ENCODE measurements around the gene NRXN3.

The NRXN3 gene

GRCh38 chr14:79587875-79588274 lies 1417.7 kb downstream of the NRXN3 start:
- Mint-ChIP-seq H3K36me3 (ENCODE audit: insufficient read depth) (no peaks in the 10 kb centered on the region), H3K9me3 (peaks cover 0 to 2% of the 10 kb centered on the region in 2 donors), H3K4me3 (no peak overlapping the region), H3K4me1 (ENCODE audit: low read depth in 2 of 2) (no peaks in the 10 kb centered on the region), H3K27ac (no peak overlapping the region), H3K27me3 (no peaks in the 10 kb centered on the region)
- DNase-seq (no peak), ATAC-seq (replicated peaks) (no peak)

DNA sequence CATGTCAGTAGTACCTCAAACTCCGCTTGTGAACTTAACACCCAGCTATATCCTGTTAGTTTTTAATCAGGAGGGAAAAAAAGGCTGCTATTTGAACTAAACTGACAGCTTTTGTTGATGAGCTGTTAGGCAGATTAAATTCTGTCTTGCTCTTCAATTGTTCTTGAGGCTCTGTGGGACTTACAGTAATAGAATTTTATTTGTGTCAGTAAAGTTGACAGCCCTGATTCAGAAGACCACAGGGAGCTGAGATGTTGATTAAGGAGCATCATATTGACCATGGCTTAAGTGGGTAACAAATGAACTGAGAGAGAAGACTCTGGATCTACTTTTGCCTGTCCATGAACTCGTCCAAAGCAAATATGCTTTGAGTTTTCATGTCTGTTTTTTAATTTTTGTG lies 1418.2 kb downstream of the NRXN3 start:
- Mint-ChIP-seq H3K4me1 (ENCODE audit: low read depth in 2 of 2) (no peaks in the 10 kb centered on the region), H3K36me3 (ENCODE audit: insufficient read depth) (no peaks in the 10 kb centered on the region), H3K27me3 (no peaks in the 10 kb centered on the region), H3K4me3 (no peak overlapping the region), H3K9me3 (peaks cover 0 to 2% of the 10 kb centered on the region in 2 donors), H3K27ac (no peak overlapping the region)
- DNase-seq (no peak), ATAC-seq (replicated peaks) (no peak)

DNA sequence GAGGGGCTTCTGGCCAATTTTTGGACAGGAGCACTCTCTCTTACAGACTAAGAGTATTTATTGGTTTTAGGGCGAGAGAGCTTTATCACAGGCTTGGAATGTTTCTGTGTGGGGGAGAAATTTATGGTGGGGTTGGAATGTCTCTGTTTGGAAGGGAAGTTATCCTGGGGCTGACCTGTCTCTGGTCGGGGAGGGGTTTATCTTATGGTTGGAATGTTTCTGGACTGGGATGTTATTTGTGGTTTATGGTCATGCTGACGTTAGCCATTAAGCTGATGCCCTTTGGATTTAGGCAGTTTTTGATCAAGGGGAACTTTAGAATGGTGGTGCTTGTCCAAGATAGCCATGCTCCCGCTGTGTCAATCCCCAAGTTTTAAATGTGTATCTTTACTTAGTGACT lies 1426.4 kb downstream of the NRXN3 start:
- Mint-ChIP-seq H3K36me3 (ENCODE audit: insufficient read depth) (no peaks in the 10 kb centered on the region), H3K4me3 (no peak overlapping the region), H3K9me3 (no peaks in the 10 kb centered on the region), H3K27ac (no peak overlapping the region), H3K4me1 (ENCODE audit: low read depth in 2 of 2) (no peaks in the 10 kb centered on the region), H3K27me3 (no peaks in the 10 kb centered on the region)
- DNase-seq (no peak), ATAC-seq (replicated peaks) (no peak)

DNA sequence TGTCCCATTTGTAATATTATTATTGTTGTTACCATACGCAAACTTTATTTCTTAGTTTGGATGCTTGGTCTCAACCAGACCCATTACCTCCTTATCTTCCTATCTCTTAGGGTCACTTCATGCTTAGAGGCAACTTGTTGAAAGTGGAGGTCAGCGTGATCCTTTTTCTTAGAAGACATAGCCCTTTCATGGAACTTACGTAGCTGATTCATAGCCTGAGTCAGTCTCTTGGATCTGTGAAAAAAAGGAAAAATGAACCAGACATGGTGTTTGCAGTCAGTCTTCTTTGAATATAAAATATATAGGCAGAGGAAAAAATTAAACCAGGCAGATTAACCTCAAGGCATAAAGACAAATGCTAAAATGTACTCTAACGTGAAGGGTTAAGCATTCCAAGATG lies 1427.4 kb downstream of the NRXN3 start:
- Mint-ChIP-seq H3K4me1 (ENCODE audit: low read depth in 2 of 2) (no peaks in the 10 kb centered on the region), H3K9me3 (no peaks in the 10 kb centered on the region), H3K27me3 (no peaks in the 10 kb centered on the region), H3K4me3 (no peak overlapping the region), H3K36me3 (ENCODE audit: insufficient read depth) (no peaks in the 10 kb centered on the region), H3K27ac (no peak overlapping the region)
- ATAC-seq (replicated peaks) (no peak), DNase-seq (no peak)

DNA sequence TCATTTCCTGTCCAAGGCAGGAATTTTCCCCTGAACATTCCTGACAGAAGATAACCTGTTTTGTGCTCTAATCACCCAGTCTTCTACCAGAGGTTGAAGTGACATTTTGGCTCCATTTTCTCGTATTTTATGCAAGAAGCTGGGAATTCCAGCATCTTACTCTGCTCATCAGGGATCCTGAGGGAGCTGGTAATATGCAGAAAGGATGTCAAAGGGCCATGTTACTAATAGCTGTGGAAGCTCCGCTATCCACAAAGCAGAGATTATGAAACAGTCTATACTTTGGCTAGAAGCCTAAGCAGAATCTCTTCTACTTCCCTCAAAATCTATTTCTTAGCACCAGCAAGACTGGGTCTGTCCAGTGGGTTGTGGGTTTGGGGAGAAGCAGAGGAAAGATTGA lies 1428.2 kb downstream of the NRXN3 start:
- Mint-ChIP-seq H3K4me3 (no peak overlapping the region), H3K36me3 (ENCODE audit: insufficient read depth) (no peaks in the 10 kb centered on the region), H3K27ac (no peak overlapping the region), H3K4me1 (ENCODE audit: low read depth in 2 of 2) (no peaks in the 10 kb centered on the region), H3K27me3 (no peaks in the 10 kb centered on the region), H3K9me3 (no peaks in the 10 kb centered on the region)
- ATAC-seq (replicated peaks) (no peak), DNase-seq (no peak)

- DNase-seq (no peak), ATAC-seq (replicated peaks) (no peak)
- H3K4me1 Mint-ChIP-seq (ENCODE audit: low read depth in 2 of 2) = no peaks in the 10 kb centered on the region
- H3K27me3 Mint-ChIP-seq = no peaks in the 10 kb centered on the region
- H3K9me3 Mint-ChIP-seq = no peaks in the 10 kb centered on the region
- no peaks in the 10 kb centered on the region for H3K36me3 Mint-ChIP-seq (ENCODE audit: insufficient read depth)
- no peak overlapping the region for H3K4me3 Mint-ChIP-seq
- H3K27ac Mint-ChIP-seq = no peak overlapping the region
These were observed 1429.1 kb downstream of the NRXN3 start for GRCh38 chr14:79599239-79599638.

GRCh38 chr14:79600406-79600805 lies 1430.2 kb downstream of the NRXN3 start:
- no peaks in the 10 kb centered on the region for H3K36me3 Mint-ChIP-seq (ENCODE audit: insufficient read depth)
- H3K4me3 Mint-ChIP-seq = no peak overlapping the region
- no peak overlapping the region for H3K27ac Mint-ChIP-seq
- H3K27me3 Mint-ChIP-seq = no peaks in the 10 kb centered on the region
- no peak for ATAC-seq (replicated peaks)
- H3K9me3 Mint-ChIP-seq = no peaks in the 10 kb centered on the region
- H3K4me1 Mint-ChIP-seq (ENCODE audit: low read depth in 2 of 2) = no peaks in the 10 kb centered on the region
- DNase-seq = no peak

GRCh38 chr14:79601579-79601978 lies 1431.4 kb downstream of the NRXN3 start:
- H3K9me3 Mint-ChIP-seq = no peaks in the 10 kb centered on the region
- no peak overlapping the region for H3K27ac Mint-ChIP-seq
- H3K4me1 Mint-ChIP-seq (ENCODE audit: low read depth in 2 of 2) = no peaks in the 10 kb centered on the region
- no peaks in the 10 kb centered on the region for H3K36me3 Mint-ChIP-seq (ENCODE audit: insufficient read depth)
- ATAC-seq (replicated peaks) = no peak
- no peak for DNase-seq
- H3K27me3 Mint-ChIP-seq = no peaks in the 10 kb centered on the region
- H3K4me3 Mint-ChIP-seq = no peak overlapping the region

DNA sequence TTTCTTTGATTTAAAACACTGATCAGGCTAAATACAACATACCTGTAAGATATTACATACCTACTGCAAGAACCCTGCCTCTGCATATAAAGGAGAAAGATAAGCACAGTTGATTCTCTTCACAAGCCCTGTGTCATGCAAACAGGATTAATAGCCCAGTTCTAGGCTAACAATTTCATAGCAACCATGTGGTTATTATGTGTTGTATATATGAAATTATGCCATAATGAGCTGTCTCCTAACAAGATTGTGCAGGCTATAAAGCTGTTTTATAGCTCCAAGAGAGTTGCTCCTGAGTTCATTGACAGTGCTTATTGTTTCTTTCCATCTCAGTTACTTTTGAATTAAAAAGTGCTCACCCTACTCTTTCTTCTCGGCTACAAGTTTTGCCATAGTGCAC lies 1431.9 kb downstream of the NRXN3 start:
- no peaks in the 10 kb centered on the region for H3K36me3 Mint-ChIP-seq (ENCODE audit: insufficient read depth)
- H3K9me3 Mint-ChIP-seq = no peaks in the 10 kb centered on the region
- no peaks in the 10 kb centered on the region for H3K4me1 Mint-ChIP-seq (ENCODE audit: low read depth in 2 of 2)
- no peak overlapping the region for H3K27ac Mint-ChIP-seq
- H3K4me3 Mint-ChIP-seq = no peak overlapping the region
- ATAC-seq (replicated peaks) = no peak
- H3K27me3 Mint-ChIP-seq = no peaks in the 10 kb centered on the region
- no peak for DNase-seq

GRCh38 chr14:79602742-79603141 lies 1432.6 kb downstream of the NRXN3 start:
- Mint-ChIP-seq H3K9me3 (peaks cover 0 to 1% of the 10 kb centered on the region in 2 donors), H3K27ac (no peak overlapping the region), H3K27me3 (no peaks in the 10 kb centered on the region), H3K4me3 (no peak overlapping the region), H3K4me1 (ENCODE audit: low read depth in 2 of 2) (no peaks in the 10 kb centered on the region), H3K36me3 (ENCODE audit: insufficient read depth) (no peaks in the 10 kb centered on the region)
- no peak for DNase-seq
- ATAC-seq (replicated peaks) = no peak

GRCh38 chr14:79605849-79606248 lies 1435.7 kb downstream of the NRXN3 start:
- Mint-ChIP-seq H3K36me3 (ENCODE audit: insufficient read depth) (no peaks in the 10 kb centered on the region), H3K4me1 (ENCODE audit: low read depth in 2 of 2) (no peaks in the 10 kb centered on the region), H3K9me3 (peaks cover 4 to 8% of the 10 kb centered on the region in 2 donors), H3K4me3 (no peak overlapping the region), H3K27ac (no peak overlapping the region), H3K27me3 (no peaks in the 10 kb centered on the region)
- ATAC-seq (replicated peaks) (no peak), DNase-seq (no peak)

DNA sequence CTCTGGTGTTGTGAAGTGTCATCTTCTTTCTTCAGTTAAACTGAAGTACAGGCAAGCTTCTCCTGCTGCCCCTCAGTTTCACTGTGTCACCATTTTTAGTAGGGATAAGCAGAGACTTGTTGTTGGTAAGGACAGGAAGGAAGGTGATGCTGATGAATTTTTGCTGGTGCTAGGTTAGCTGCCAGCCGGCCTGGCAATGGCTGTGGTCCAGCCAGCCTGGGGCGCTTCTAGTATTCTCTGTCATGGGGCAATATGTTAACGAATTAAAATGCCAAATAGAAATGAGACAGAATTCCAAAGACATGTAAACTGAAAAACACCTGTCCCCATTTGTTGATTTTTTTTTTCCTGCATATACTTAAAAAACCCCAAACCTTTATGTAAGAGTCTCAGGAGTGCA lies 1438.3 kb downstream of the NRXN3 start:
- Mint-ChIP-seq H3K27me3 (no peaks in the 10 kb centered on the region), H3K4me1 (ENCODE audit: low read depth in 2 of 2) (no peaks in the 10 kb centered on the region), H3K27ac (no peak overlapping the region), H3K36me3 (ENCODE audit: insufficient read depth) (no peaks in the 10 kb centered on the region), H3K9me3 (peaks cover 4 to 8% of the 10 kb centered on the region in 2 donors), H3K4me3 (no peak overlapping the region)
- no peak for DNase-seq
- no peak for ATAC-seq (replicated peaks)

DNA sequence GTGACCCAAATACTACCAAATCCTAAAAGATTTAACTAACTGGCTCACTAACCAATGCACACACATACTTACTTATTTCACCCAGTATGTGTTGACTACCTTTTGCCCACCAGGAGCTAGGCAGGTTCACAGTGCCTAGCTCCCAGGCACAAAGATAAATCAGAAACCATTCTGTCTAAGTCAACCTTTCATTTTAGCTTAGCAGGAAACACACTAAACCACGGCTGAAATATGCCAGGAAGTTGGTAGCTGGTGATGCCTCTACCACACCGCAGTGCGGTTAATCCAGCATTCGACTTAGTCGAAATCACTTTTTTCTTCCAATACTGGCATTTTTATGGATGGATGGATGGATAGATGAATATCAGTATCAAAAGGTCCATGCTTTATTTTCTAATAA lies 1443.5 kb downstream of the NRXN3 start:
- H3K27ac Mint-ChIP-seq = no peak overlapping the region
- no peak overlapping the region for H3K4me3 Mint-ChIP-seq
- peaks cover 9 to 27% of the 10 kb centered on the region in 2 donors for H3K9me3 Mint-ChIP-seq
- no peaks in the 10 kb centered on the region for H3K36me3 Mint-ChIP-seq (ENCODE audit: insufficient read depth)
- ATAC-seq (replicated peaks) (no peak), DNase-seq (no peak)
- H3K27me3 Mint-ChIP-seq = no peaks in the 10 kb centered on the region
- H3K4me1 Mint-ChIP-seq (ENCODE audit: low read depth in 2 of 2) = no peaks in the 10 kb centered on the region

GRCh38 chr14:79614448-79614847 lies 1444.3 kb downstream of the NRXN3 start:
- Mint-ChIP-seq H3K27ac (no peak overlapping the region), H3K4me3 (no peak overlapping the region), H3K36me3 (ENCODE audit: insufficient read depth) (no peaks in the 10 kb centered on the region), H3K4me1 (ENCODE audit: low read depth in 2 of 2) (no peaks in the 10 kb centered on the region), H3K27me3 (no peaks in the 10 kb centered on the region), H3K9me3 (peaks cover 9 to 25% of the 10 kb centered on the region in 2 donors)
- ATAC-seq (replicated peaks) (no peak), DNase-seq (no peak)

DNA sequence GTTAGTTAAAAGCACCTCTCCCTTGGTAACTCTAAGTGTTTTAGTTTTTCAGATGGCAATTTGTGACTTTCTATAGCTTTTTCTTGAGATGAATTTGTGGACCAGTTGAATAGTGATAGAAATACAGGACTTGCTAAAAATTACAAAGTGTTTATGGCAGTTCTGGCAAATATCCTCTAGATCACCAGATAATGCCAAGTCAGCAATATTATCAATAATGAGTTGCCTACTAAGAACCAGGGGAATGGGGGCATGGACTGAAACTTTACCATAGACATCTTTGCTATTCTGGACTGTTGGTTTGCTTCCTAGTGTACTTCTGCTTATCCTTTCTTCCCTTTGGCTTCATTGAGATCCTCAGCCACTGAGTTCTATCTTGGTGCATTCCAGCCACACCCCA lies 1456.9 kb downstream of the NRXN3 start:
- Mint-ChIP-seq H3K36me3 (ENCODE audit: insufficient read depth) (no peaks in the 10 kb centered on the region), H3K4me3 (no peak overlapping the region), H3K27ac (no peak overlapping the region), H3K4me1 (ENCODE audit: low read depth in 2 of 2) (no peaks in the 10 kb centered on the region), H3K9me3 (peaks cover 9 to 12% of the 10 kb centered on the region in 2 donors), H3K27me3 (no peaks in the 10 kb centered on the region)
- DNase-seq (no peak), ATAC-seq (replicated peaks) (no peak)

All from effector memory CD8-positive, alpha-beta T cell (primary cell).